Smooth muscle cell (in vitro differentiated cells): ENCODE results near the gene KIRREL1. TPM values are rescaled to one million over a fixed set of nuclear protein-coding genes. Genes with fewer than 3 reads are reported as not detected.

Source experiments
- DNase-seq: peaks from one replicate; lab custom pipeline; 2025; ENCODE audit not compliant: unreplicated experiment; lab: John Stamatoyannopoulos, UW
- H2AFZ ChIP-seq: fragments of 200-600 bp; sonication (generic); 2 replicates; pipeline ENCODE4 v1.6.0; 2016; ENCODE audit warnings: antibody characterized with exemption, low read depth, mild to moderate bottlenecking
- H3F3A ChIP-seq: fragments of 200-600 bp; sonication (generic); 2 replicates; pipeline ENCODE4 v1.6.0; 2017; ENCODE audit warnings: antibody characterized with exemption, low read depth
- H3K27ac ChIP-seq: fragments of 200-600 bp; sonication (generic); 2 replicates; pipeline ENCODE4 v1.5.1; 2016; ENCODE audit warnings: low read depth, mild to moderate bottlenecking
- H3K27me3 ChIP-seq: fragments of 200-600 bp; sonication (generic); 2 replicates; pipeline ENCODE4 v1.6.1; 2016; ENCODE audit warnings: low read depth, mild to moderate bottlenecking
- H3K36me3 ChIP-seq: fragments of 200-600 bp; sonication (generic); 2 replicates; pipeline ENCODE4 v1.5.1; 2016; ENCODE audit warnings: low read depth
- H3K4me1 ChIP-seq: fragments of 200-600 bp; sonication (generic); 2 replicates; pipeline ENCODE4 v1.5.1; 2016; ENCODE audit warnings: low read depth
- H3K4me2 ChIP-seq: fragments of 200-600 bp; sonication (generic); 2 replicates; pipeline ENCODE4 v1.6.0; 2016; ENCODE audit warnings: mild to moderate bottlenecking
- H3K4me3 ChIP-seq: fragments of 200-600 bp; sonication (generic); 2 replicates; pipeline ENCODE4 v1.5.1; 2016; ENCODE audit warnings: mild to moderate bottlenecking
- H3K79me2 ChIP-seq: fragments of 200-600 bp; sonication (generic); 2 replicates; pipeline ENCODE4 v1.6.0; 2016; ENCODE audit warnings: low read depth, mild to moderate bottlenecking
- H3K9ac ChIP-seq: fragments of 200-600 bp; sonication (generic); 2 replicates; pipeline ENCODE4 v1.6.0; 2016; ENCODE audit warnings: low read depth
- H3K9me3 ChIP-seq: fragments of 200-600 bp; sonication (generic); replicated peaks from 2 replicates; pipeline ENCODE4 v1.5.1; 2016; ENCODE audit warnings: low read depth
- H4K20me1 ChIP-seq: fragments of 200-600 bp; sonication (generic); 2 replicates; pipeline ENCODE4 v1.6.0; 2016; ENCODE audit warnings: low read depth
- WGBS: methylation state at CpG from one replicate; pipeline ENCODE4 v1.1.7; 2016; ENCODE audit warnings: low lambda C conversion rate; 5-methylcytosine and 5-hydroxymethylcytosine counted together
- polyA plus RNA-seq: library from polyadenylated mRNA; unstranded; fragments of >200 nt; fragmentation: Nextera tagmentation; extraction: Ambion mirVana; gene quantifications from 2 replicates; pipeline ENCODE4 v1.2.1, GENCODE V29; 2016
- total RNA-seq: library from RNA; depleted of rRNA; stranded (reverse); fragments of >200 nt; gene quantifications from 2 replicates; pipeline ENCODE4 v1.2.3, GENCODE V29; 2014
- TF ChIP-seq, protein P1 (sequence below): fragments of 200-600 bp; sonication (generic); IDR thresholded peaks from 2 replicates; pipeline ENCODE4 v1.5.1; 2017; ENCODE audit warnings: borderline replicate concordance, mild to moderate bottlenecking, antibody characterized with exemption; ENCODE audit not compliant: insufficient read depth, poor library complexity, severe bottlenecking

The KIRREL1 gene
- total and polyA plus RNA-seq, 2 experiments from 2014 or later = 40.9 to 58.4 TPM

DNA sequence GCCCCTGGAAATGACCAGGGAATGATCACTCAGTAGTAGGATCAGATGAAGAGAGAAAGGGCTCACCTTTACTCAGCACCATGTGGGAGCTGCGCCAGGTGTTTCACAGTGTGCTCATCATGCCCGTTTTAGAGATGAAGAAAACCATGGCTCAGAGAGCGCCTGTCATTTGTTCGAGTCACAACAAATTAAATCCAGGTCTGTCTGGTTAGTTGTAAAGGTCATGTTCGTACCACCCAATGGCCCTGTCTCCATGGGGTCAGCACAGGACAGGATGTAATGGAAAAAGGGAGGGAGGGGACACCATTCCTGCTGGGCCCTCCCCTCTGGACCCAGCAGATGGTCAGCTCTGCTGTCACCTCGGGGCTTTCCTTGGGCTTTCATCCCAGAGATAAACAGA, 15.2 kb downstream of the KIRREL1 start:
- Histone ChIP-seq H3K4me3 (no peak overlapping the region), H3K27me3 (no peaks in the 10 kb centered on the region), H3K4me2 (peak overlapping the region; percentile 82), H3K79me2 (peaks cover 75% of the 10 kb centered on the region), H3K36me3 (no peaks in the 10 kb centered on the region), H4K20me1 (peaks cover 24% of the 10 kb centered on the region), H3K4me1 (peaks cover 81% of the 10 kb centered on the region), H3K9me3 (no peaks in the 10 kb centered on the region), H3K9ac (no peak overlapping the region), H3F3A (peaks cover 26% of the 10 kb centered on the region), H2AFZ (no peak overlapping the region), H3K27ac (peak overlapping the region; percentile 99)
- TF ChIP-seq, protein P1, sequence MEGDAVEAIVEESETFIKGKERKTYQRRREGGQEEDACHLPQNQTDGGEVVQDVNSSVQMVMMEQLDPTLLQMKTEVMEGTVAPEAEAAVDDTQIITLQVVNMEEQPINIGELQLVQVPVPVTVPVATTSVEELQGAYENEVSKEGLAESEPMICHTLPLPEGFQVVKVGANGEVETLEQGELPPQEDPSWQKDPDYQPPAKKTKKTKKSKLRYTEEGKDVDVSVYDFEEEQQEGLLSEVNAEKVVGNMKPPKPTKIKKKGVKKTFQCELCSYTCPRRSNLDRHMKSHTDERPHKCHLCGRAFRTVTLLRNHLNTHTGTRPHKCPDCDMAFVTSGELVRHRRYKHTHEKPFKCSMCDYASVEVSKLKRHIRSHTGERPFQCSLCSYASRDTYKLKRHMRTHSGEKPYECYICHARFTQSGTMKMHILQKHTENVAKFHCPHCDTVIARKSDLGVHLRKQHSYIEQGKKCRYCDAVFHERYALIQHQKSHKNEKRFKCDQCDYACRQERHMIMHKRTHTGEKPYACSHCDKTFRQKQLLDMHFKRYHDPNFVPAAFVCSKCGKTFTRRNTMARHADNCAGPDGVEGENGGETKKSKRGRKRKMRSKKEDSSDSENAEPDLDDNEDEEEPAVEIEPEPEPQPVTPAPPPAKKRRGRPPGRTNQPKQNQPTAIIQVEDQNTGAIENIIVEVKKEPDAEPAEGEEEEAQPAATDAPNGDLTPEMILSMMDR = no peak
- 57% methylated on average over 6 of the region's 6 CpGs for WGBS
- no peak for DNase-seq

DNA sequence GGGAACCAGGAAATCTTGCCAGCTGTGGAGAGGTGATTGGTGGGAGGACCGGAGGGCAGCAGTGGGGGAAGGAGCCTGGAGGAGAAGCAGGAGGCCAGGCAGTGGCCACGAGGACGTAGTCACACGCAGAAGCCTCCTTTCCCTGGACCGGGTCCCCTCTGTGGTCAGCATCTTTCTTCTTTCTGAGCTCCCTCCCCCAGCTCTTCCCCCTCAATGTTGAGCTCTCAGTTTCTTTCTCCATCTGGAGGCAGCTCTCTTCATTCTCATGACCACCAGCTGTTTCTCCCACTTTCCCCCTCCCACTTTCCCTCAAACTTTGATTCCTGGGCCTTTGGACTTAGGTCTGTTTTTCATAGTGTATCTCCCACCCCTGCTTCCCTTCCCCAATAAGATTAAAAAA, 18.3 kb downstream of the KIRREL1 start:
- Histone ChIP-seq H2AFZ (no peak overlapping the region), H3K9ac (no peak overlapping the region), H3K4me1 (peaks cover 88% of the 10 kb centered on the region), H3F3A (peaks cover 26% of the 10 kb centered on the region), H3K9me3 (no peaks in the 10 kb centered on the region), H3K4me3 (no peak overlapping the region), H3K27ac (peak overlapping the region; percentile 99), H3K27me3 (no peaks in the 10 kb centered on the region), H3K4me2 (peak overlapping the region; percentile 66), H3K79me2 (peaks cover 73% of the 10 kb centered on the region), H4K20me1 (peaks cover 3% of the 10 kb centered on the region), H3K36me3 (no peaks in the 10 kb centered on the region)
- no peak for DNase-seq
- 33% methylated on average over 1 of the region's 5 CpGs for WGBS
- TF ChIP-seq, protein P1 = no peak

DNA sequence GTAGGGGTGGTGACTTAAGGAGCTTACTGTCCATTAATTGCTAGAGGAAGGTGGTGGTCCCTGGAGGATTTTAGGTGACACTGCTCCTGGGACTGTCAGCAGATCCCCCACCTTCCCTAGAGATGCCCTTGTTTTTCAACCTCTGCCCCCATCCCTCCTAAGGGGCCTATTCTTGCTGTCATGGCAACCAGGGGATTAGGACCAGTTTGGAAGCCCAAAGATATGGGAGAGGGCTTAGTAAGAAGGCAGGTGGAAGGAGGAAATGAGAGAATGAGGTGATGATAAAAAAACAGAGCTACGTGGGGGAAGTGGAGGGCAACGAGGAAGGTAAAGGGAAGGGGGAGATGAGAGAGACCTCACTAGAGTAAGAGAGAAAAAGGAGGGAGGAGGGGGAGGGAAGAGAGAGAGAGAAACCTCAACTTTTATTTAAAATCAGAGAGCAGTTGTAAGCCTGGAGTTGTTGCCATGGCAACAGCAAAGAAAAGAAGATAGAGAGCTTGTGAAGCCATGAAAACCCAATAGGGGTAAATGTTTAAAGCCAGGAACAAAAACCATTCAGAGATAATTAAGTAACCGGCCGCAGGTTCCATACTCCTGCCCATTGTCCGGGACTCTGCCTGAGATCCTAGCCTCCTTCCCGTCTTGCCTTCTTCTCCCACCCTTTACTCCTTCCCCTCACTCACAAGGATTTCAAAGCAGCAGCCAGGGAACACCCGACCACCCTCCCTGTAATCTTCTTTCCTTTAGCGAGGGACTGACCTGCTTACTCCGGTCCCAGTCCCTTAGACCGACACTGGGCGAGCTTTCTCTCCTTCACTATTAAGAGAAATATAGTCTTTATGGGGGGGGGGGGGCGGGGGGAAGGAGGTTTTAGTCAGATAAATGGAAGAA, 20.6 kb downstream of the KIRREL1 start:
- no peaks in the 10 kb centered on the region for H4K20me1 ChIP-seq
- peaks cover 88% of the 10 kb centered on the region for H3K4me1 ChIP-seq
- no peaks in the 10 kb centered on the region for H3K36me3 ChIP-seq
- peaks cover 67% of the 10 kb centered on the region for H3K79me2 ChIP-seq
- H3K4me3 ChIP-seq = no peak overlapping the region
- H3K27ac ChIP-seq = peak overlapping the region; percentile 71
- H3F3A ChIP-seq = peaks cover 37% of the 10 kb centered on the region
- peak overlapping the region; percentile 53 for H3K9ac ChIP-seq
- H3K27me3 ChIP-seq = no peaks in the 10 kb centered on the region
- no peak for DNase-seq
- H2AFZ ChIP-seq = no peak overlapping the region
- H3K4me2 ChIP-seq = peak overlapping the region; percentile 66
- WGBS = 54% methylated on average over 12 of the region's 12 CpGs
- H3K9me3 ChIP-seq = no peaks in the 10 kb centered on the region
- TF ChIP-seq, protein P1 = no peak
